Stimulated activated naive CD8-positive, alpha-beta T cell treated with anti-CD3 and anti-CD28 coated beads, Interleukin-15, amount 100 ng/mL, for 72 hours (primary cell): ENCODE data around the gene CCIN.

Experiments used
- ATAC-seq: fragments of 150-1000 bp; cut with Tn5 transposase; 2 replicates; pipeline ENCODE4 v1.10.0; 2021; ENCODE audit warnings: mild to moderate bottlenecking, moderate library complexity
- DNase-seq, 2 donors: peaks; one replicate each; pipeline ENCODE4 v3.0.0; 2021 to 2022
- H3K27ac Mint-ChIP-seq, 2 donors: one replicate each; pipeline ENCODE4 v1.8.0; 2022; ENCODE audit warnings: mild to moderate bottlenecking in 2 of 2, mixed read lengths in 2 of 2, moderate library complexity in 2 of 2
- H3K27me3 Mint-ChIP-seq: one replicate; pipeline ENCODE4 v1.8.0; 2022; ENCODE audit warnings: mixed read lengths
- H3K4me1 Mint-ChIP-seq: one replicate; pipeline ENCODE4 v1.8.0; 2022; ENCODE audit warnings: mild to moderate bottlenecking, mixed read lengths
- H3K4me3 Mint-ChIP-seq, 2 donors: one replicate each; pipeline ENCODE4 v1.8.0; 2022; ENCODE audit warnings: mild to moderate bottlenecking in 2 of 2, mixed read lengths in 2 of 2, moderate library complexity in 1 of 2
- H3K9me3 Mint-ChIP-seq, 2 donors: one replicate each; pipeline ENCODE4 v1.8.0; 2022; ENCODE audit warnings: mixed read lengths in 2 of 2

The CCIN gene

GRCh38 chr9:36188212-36188611 is 19.0 kb downstream of the CCIN start:
- ATAC-seq: no peak
- DNase-seq: no peak
- Mint-ChIP-seq H3K9me3 (no peaks in the 10 kb centered on the region), H3K4me1 (peaks cover 25% of the 10 kb centered on the region), H3K27ac (no peak overlapping the region), H3K4me3 (no peak overlapping the region), H3K27me3 (peaks cover 14% of the 10 kb centered on the region)

GRCh38 chr9:36189976-36190375 is 20.8 kb downstream of the CCIN start:
- Mint-ChIP-seq H3K4me1 (peaks cover 43% of the 10 kb centered on the region), H3K27ac (peak overlapping the region in 1 of 2 donors; percentile 88), H3K9me3 (no peaks in the 10 kb centered on the region), H3K4me3 (peak overlapping the region; percentile 58 to 97), H3K27me3 (peaks cover 14% of the 10 kb centered on the region)
- ATAC-seq (no peak), DNase-seq (no peak)

- Mint-ChIP-seq H3K4me3 (peak within 1 kb of the TSS; percentile 87 to 97), H3K4me1 (peaks cover 50% of the 10 kb centered on the region), H3K27me3 (peaks cover 14% of the 10 kb centered on the region), H3K27ac (peak within 1 kb of the TSS; percentile 94 to 97), H3K9me3 (no peaks in the 10 kb centered on the region)
- DNase-seq (peak; percentile 91 to 96), ATAC-seq (peak; percentile 99)
These were observed 21.5 kb downstream of the CCIN start, which contains the start of gene CLTA for GRCh38 chr9:36190388-36191289. Gene CLTA (plus strand): TSS chr9:36190921. CDS start chr9:36191057, 136 bp downstream.

- H3K4me3 Mint-ChIP-seq: peak overlapping the region; percentile 87 to 97
- H3K27me3 Mint-ChIP-seq: peaks cover 14% of the 10 kb centered on the region
- peaks cover 50% of the 10 kb centered on the region for H3K4me1 Mint-ChIP-seq
- H3K9me3 Mint-ChIP-seq: no peaks in the 10 kb centered on the region
- H3K27ac Mint-ChIP-seq: peak overlapping the region; percentile 94 to 97
- DNase-seq (peak; percentile 36), ATAC-seq (peak; percentile 22)
These were observed 22.1 kb downstream of the CCIN start for GRCh38 chr9:36191290-36191645.

- DNase-seq: no peak
- Mint-ChIP-seq H3K4me1 (peaks cover 50% of the 10 kb centered on the region), H3K27me3 (peaks cover 14% of the 10 kb centered on the region), H3K9me3 (no peaks in the 10 kb centered on the region), H3K27ac (peak overlapping the region; percentile 94 to 97), H3K4me3 (peak overlapping the region; percentile 87 to 97)
- ATAC-seq: no peak
These were observed 22.5 kb downstream of the CCIN start for GRCh38 chr9:36191686-36192085.

GRCh38 chr9:36192196-36192595 is 23.0 kb downstream of the CCIN start:
- Mint-ChIP-seq H3K4me3 (peak overlapping the region; percentile 87 to 97), H3K9me3 (no peaks in the 10 kb centered on the region), H3K27me3 (peaks cover 14% of the 10 kb centered on the region), H3K27ac (no peak overlapping the region), H3K4me1 (peaks cover 50% of the 10 kb centered on the region)
- no peak for DNase-seq
- no peak for ATAC-seq

GRCh38 chr9:36193023-36193422 is 23.8 kb downstream of the CCIN start:
- DNase-seq (no peak), ATAC-seq (no peak)
- H3K27ac Mint-ChIP-seq: no peak overlapping the region
- H3K9me3 Mint-ChIP-seq: no peaks in the 10 kb centered on the region
- H3K4me1 Mint-ChIP-seq: peaks cover 50% of the 10 kb centered on the region
- H3K27me3 Mint-ChIP-seq: peaks cover 14% of the 10 kb centered on the region
- peak overlapping the region; percentile 87 to 97 for H3K4me3 Mint-ChIP-seq

- H3K9me3 Mint-ChIP-seq: no peaks in the 10 kb centered on the region
- H3K4me3 Mint-ChIP-seq: peak overlapping the region; percentile 22 to 34
- DNase-seq (no peak), ATAC-seq (no peak)
- H3K4me1 Mint-ChIP-seq: peaks cover 50% of the 10 kb centered on the region
- H3K27me3 Mint-ChIP-seq: no peaks in the 10 kb centered on the region
- H3K27ac Mint-ChIP-seq: peak overlapping the region in 1 of 2 donors; percentile 83
These were observed 25.3 kb downstream of the CCIN start for GRCh38 chr9:36194326-36195000.

GRCh38 chr9:36204906-36205547 is 35.8 kb downstream of the CCIN start:
- DNase-seq (no peak), ATAC-seq (no peak)
- Mint-ChIP-seq H3K4me3 (no peak overlapping the region), H3K9me3 (no peaks in the 10 kb centered on the region), H3K4me1 (peaks cover 46% of the 10 kb centered on the region), H3K27ac (no peak overlapping the region), H3K27me3 (no peaks in the 10 kb centered on the region)

- no peaks in the 10 kb centered on the region for H3K9me3 Mint-ChIP-seq
- ATAC-seq (no peak), DNase-seq (no peak)
- peak overlapping the region; percentile 81 to 93 for H3K27ac Mint-ChIP-seq
- H3K4me3 Mint-ChIP-seq: no peak overlapping the region
- peaks cover 46% of the 10 kb centered on the region for H3K4me1 Mint-ChIP-seq
- no peaks in the 10 kb centered on the region for H3K27me3 Mint-ChIP-seq
These were observed 37.8 kb downstream of the CCIN start for GRCh38 chr9:36207016-36207415.

GRCh38 chr9:36207546-36208012 is 38.4 kb downstream of the CCIN start:
- Mint-ChIP-seq H3K4me3 (peak overlapping the region; percentile 13 to 16), H3K27ac (peak overlapping the region; percentile 93 to 96), H3K9me3 (no peaks in the 10 kb centered on the region), H3K4me1 (peaks cover 46% of the 10 kb centered on the region), H3K27me3 (no peaks in the 10 kb centered on the region)
- DNase-seq (no peak), ATAC-seq (peak; percentile 66)

GRCh38 chr9:36208521-36209253 is 39.5 kb downstream of the CCIN start:
- Mint-ChIP-seq H3K27me3 (no peaks in the 10 kb centered on the region), H3K27ac (peak overlapping the region; percentile 93 to 96), H3K4me3 (no peak overlapping the region), H3K9me3 (no peaks in the 10 kb centered on the region), H3K4me1 (peaks cover 56% of the 10 kb centered on the region)
- ATAC-seq (peak; percentile 31), DNase-seq (no peak)

GRCh38 chr9:36210722-36211121 is 41.5 kb downstream of the CCIN start:
- peaks cover 51% of the 10 kb centered on the region for H3K4me1 Mint-ChIP-seq
- no peaks in the 10 kb centered on the region for H3K27me3 Mint-ChIP-seq

GRCh38 chr9:36211510-36211909 is 42.3 kb downstream of the CCIN start:
- no peaks in the 10 kb centered on the region for H3K27me3 Mint-ChIP-seq
- no peak overlapping the region for H3K4me3 Mint-ChIP-seq
- no peak for DNase-seq
- H3K9me3 Mint-ChIP-seq: no peaks in the 10 kb centered on the region
- ATAC-seq: no peak
- no peak overlapping the region for H3K27ac Mint-ChIP-seq
- H3K4me1 Mint-ChIP-seq: peaks cover 43% of the 10 kb centered on the region

More at GRCh38 chr9:36210722-36211121, 41.5 kb downstream of the CCIN start:
- DNase-seq: no peak
- H3K27ac Mint-ChIP-seq: peak overlapping the region in 1 of 2 donors; percentile 4
- no peak overlapping the region for H3K4me3 Mint-ChIP-seq
- H3K9me3 Mint-ChIP-seq: no peaks in the 10 kb centered on the region
- ATAC-seq: no peak

- H3K4me3 Mint-ChIP-seq: no peak overlapping the region
- peak overlapping the region in 1 of 2 donors; percentile 88 for H3K27ac Mint-ChIP-seq
- H3K4me1 Mint-ChIP-seq: peaks cover 42% of the 10 kb centered on the region
- H3K27me3 Mint-ChIP-seq: no peaks in the 10 kb centered on the region
- ATAC-seq (no peak), DNase-seq (no peak)
- no peaks in the 10 kb centered on the region for H3K9me3 Mint-ChIP-seq
These were observed 44.2 kb downstream of the CCIN start for GRCh38 chr9:36213387-36213786.
